Naive thymus-derived CD8-positive, alpha-beta T cell (primary cell): ENCODE measurements around the gene NR1I3. TPM values are rescaled to one million over a fixed set of nuclear protein-coding genes. Genes with fewer than 3 reads are reported as not detected.

Source experiments
- ATAC-seq, 2 donors: fragments of 150-1000 bp; cut with Tn5 transposase in 1 of 2; sonication (Bioruptor Pico), chemical (Tn5 transposase) in 1 of 2; 1 replicate in 1 of 2; 2 replicates in 1 of 2; pipeline ENCODE4 v1.10.0; 2021; ENCODE audit warnings: mild to moderate bottlenecking in 2 of 2, moderate library complexity in 2 of 2
- POLR2A ChIA-PET: fragments of 350-600 bp; sonication (Branson Sonifier 250); formaldehyde crosslinking; loops from one replicate; lab custom pipeline; 2021; ENCODE audit warnings: antibody characterized with exemption; lab: Charles Lee
- DNase-seq, 10 donors: peaks; one replicate each; pipeline versions ENCODE4 v3.0.0 to v3.0.0-alpha.2; 2020 to 2022
- H3K27ac Mint-ChIP-seq, 10 donors: one replicate each; pipeline ENCODE4 v1.8.0; 2020 to 2022; ENCODE audit warnings: mild to moderate bottlenecking in 10 of 10, mixed read lengths in 10 of 10, moderate library complexity in 4 of 10, inconsistent platforms in 1 of 10
- H3K27me3 Mint-ChIP-seq, 5 donors: one replicate each; pipeline ENCODE4 v1.8.0; 2021 to 2022; ENCODE audit warnings: mixed read lengths in 5 of 5
- H3K36me3 Mint-ChIP-seq, 3 donors: one replicate each; pipeline ENCODE4 v1.8.0; 2020 to 2022; ENCODE audit warnings: mixed read lengths in 3 of 3, mild to moderate bottlenecking in 2 of 3, inconsistent platforms in 1 of 3
- H3K4me1 Mint-ChIP-seq, 4 donors: one replicate each; pipeline ENCODE4 v1.8.0; 2021 to 2022; ENCODE audit warnings: mixed read lengths in 4 of 4
- H3K4me3 Mint-ChIP-seq, 10 donors: one replicate each; pipeline ENCODE4 v1.8.0; 2020 to 2022; ENCODE audit warnings: mild to moderate bottlenecking in 10 of 10, mixed read lengths in 10 of 10, moderate library complexity in 6 of 10, inconsistent platforms in 1 of 10
- H3K9me3 Mint-ChIP-seq, 9 donors: one replicate each; pipeline ENCODE4 v1.8.0; 2020 to 2022; ENCODE audit warnings: mixed read lengths in 9 of 9, mild to moderate bottlenecking in 3 of 9, inconsistent platforms in 1 of 9, moderate library complexity in 1 of 9
- polyA plus RNA-seq, 3 donors: library from polyadenylated mRNA; unstranded; fragments of 300-500 nt; fragmentation: Illumina TruSeq; gene quantifications; one replicate each; pipeline ENCODE4 v1.2.3, GENCODE V29; 2021
- total RNA-seq, 8 experiments: library from RNA in 2 of 8; stranded (reverse) in 2 of 8; gene quantifications; one replicate each; pipeline ENCODE4 v1.2.3 and lab custom pipeline; 2021 to 2026

The NR1I3 gene, protein sequence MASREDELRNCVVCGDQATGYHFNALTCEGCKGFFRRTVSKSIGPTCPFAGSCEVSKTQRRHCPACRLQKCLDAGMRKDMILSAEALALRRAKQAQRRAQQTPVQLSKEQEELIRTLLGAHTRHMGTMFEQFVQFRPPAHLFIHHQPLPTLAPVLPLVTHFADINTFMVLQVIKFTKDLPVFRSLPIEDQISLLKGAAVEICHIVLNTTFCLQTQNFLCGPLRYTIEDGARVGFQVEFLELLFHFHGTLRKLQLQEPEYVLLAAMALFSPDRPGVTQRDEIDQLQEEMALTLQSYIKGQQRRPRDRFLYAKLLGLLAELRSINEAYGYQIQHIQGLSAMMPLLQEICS
- total RNA-seq (not detected), polyA plus RNA-seq (under 1 TPM in 1 of 3 donors, not detected in 2; 0.19 TPM), total RNA-seq (lab: John Stamatoyannopoulos, UW) (0 reads per million in 6 experiments)

DNA sequence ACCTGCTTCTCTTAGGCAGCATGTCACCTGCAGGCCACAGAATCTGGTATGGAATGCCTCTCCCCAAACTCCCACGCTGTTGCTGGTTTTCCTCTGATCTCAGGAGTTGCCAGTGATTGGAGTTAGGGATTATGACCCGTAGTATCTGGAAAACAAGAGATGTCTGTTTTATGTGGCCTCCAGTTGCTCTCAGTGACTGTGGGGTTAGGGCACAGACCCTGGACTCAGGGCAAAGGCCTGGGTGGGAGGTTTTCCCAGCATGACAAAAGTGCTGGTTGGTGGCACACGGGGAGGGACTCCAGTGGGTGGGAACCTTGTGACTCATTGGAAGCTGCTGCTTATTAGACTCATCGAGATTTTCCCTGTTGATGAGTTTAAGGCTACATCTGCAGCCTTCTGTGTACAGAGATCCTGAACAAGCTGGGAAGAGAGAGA is at the start of gene NR1I3:
TSS of gene NR1I3 (minus strand) at position 165 of the 435 bp plus-strand sequence. CDS start 1,638 bp downstream, outside the sequence.
- Mint-ChIP-seq H3K4me1 (no peaks in the 10 kb centered on the region), H3K4me3 (no peak within 1 kb of the TSS), H3K9me3 (no peaks in the 10 kb centered on the region), H3K27ac (peak within 1 kb of the TSS in 1 of 10 donors; percentile 78), H3K36me3 (no peaks in the 10 kb centered on the region), H3K27me3 (peaks cover 2 to 9% (median 7%) of the 10 kb centered on the region in 5 donors)
- no peak for ATAC-seq
- no peak for DNase-seq
- POLR2A ChIA-PET: no interaction called here

DNA sequence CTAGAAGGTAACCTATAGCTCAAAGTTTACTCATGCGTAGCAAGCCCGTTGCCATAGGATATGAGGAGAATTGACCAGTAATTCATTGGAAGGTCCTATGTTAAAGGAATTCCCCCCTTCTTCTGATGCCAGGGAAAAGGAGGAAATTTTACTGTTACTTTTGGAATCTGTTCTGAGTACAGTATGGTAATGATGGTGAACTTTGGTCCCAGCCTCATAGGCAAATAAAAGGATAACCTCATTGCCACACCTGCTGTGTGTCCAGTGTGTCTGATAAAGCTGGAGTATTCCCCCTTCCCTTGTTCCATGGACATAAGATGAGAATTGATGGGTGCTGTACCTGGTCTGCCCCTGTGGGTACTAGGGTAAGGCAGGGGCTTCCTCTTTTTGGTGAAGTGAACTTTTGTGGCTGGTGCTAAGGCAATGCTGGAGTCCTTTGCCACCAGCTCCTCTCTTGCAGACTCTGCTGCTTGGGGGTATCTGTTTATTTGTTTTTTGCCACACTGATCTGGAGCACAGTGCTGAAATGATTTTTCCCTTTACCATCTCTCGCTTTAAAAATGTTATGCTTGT is 49.6 kb upstream of the NR1I3 start:
- Mint-ChIP-seq H3K4me1 (peaks cover 2 to 8% (median 4%) of the 10 kb centered on the region in 4 donors), H3K36me3 (peaks cover 0 to 7% (median 4%) of the 10 kb centered on the region in 3 donors), H3K9me3 (no peaks in the 10 kb centered on the region), H3K27ac (no peak overlapping the region), H3K27me3 (peaks cover 0 to 8% (median 2%) of the 10 kb centered on the region in 5 donors), H3K4me3 (no peak overlapping the region)
- no peak for DNase-seq
- no peak for ATAC-seq
- POLR2A ChIA-PET: no interaction called here

DNA sequence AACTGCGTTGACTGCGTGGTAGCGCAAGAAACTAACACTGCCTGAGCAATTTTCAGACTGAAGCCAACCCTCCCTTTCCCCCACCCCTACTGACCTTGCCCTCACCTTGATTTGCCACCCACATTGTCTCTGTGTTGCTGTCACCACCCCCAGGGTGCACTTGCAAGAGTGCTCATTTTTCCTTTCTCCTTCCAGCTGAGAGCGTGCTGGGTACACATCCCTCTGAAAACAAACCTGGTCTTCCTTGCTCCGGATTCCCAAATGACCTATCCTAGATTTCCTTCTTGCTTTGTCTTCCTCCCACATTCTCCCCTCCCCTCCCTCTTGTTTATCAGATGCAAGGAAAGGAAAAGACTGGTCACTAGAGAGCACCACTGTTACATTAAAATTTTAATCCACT is 47.5 kb upstream of the NR1I3 start:
- POLR2A ChIA-PET: no interaction called here
- peaks cover 0 to 5% (median 4%) of the 10 kb centered on the region in 3 donors for H3K36me3 Mint-ChIP-seq
- DNase-seq (no peak), ATAC-seq (no peak)
- peak overlapping the region in 2 of 10 donors; percentile 20 to 84 for H3K27ac Mint-ChIP-seq
- no peak overlapping the region for H3K4me3 Mint-ChIP-seq
- H3K27me3 Mint-ChIP-seq: peaks cover 0 to 8% (median 2%) of the 10 kb centered on the region in 5 donors
- peaks cover 0 to 5% (median 0%) of the 10 kb centered on the region in 4 donors for H3K4me1 Mint-ChIP-seq
- H3K9me3 Mint-ChIP-seq: no peaks in the 10 kb centered on the region

DNA sequence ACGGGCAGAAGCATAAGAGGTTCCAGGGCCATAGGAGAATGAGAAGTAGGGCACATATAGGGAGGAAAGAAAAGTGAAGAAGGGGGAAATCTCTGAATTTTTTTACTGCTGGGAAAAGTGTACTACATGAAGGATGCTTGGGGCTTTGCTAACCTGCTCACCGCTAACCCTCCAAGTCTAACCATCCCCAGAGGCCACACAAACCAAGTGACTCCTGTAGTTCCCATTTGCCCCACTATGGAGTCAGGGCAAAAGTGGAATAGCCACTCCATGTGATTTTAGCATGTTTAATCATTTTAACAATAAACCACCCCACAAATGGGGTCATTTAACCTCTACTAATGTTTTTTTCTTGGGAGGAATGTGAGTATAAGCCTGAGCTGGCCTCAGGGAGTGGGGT is 47.1 kb upstream of the NR1I3 start:
- POLR2A ChIA-PET: no interaction called here
- Mint-ChIP-seq H3K9me3 (no peaks in the 10 kb centered on the region), H3K4me1 (peaks cover 0 to 5% (median 0%) of the 10 kb centered on the region in 4 donors), H3K36me3 (peaks cover 0 to 8% (median 7%) of the 10 kb centered on the region in 3 donors), H3K27me3 (peaks cover 0 to 8% (median 4%) of the 10 kb centered on the region in 5 donors), H3K4me3 (no peak overlapping the region), H3K27ac (no peak overlapping the region)
- ATAC-seq (no peak), DNase-seq (no peak)

DNA sequence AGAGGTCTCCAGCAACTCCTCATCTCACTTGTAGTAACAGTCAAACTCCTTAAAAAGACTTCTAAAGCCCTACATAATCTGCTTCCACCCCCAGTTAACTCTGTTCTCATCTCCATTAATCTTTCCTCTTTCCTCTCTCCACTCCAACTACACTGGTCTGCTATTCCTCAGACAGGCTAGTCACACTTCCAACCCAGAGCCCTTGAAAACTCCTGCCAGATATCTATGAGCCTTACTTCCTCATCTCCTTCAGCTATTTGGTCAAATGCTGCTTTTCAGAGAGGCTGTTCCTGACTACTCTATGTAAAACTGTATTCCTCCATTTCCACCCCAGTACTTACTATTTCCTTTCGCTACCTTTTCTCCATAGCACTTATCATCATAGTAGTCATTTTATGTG is 45.0 kb upstream of the NR1I3 start:
- H3K27ac Mint-ChIP-seq: no peak overlapping the region
- H3K27me3 Mint-ChIP-seq: peaks cover 0 to 8% (median 5%) of the 10 kb centered on the region in 5 donors
- POLR2A ChIA-PET: interaction anchor here (1.0 kb wide), 1 partner anchor 12 kb away, joined by 4 read pairs; no protein-coding TSS in a partner anchor
- no peak for ATAC-seq
- no peak overlapping the region for H3K4me3 Mint-ChIP-seq
- H3K4me1 Mint-ChIP-seq: peaks cover 0 to 5% (median 0%) of the 10 kb centered on the region in 4 donors
- no peak for DNase-seq
- no peaks in the 10 kb centered on the region for H3K9me3 Mint-ChIP-seq
- peaks cover 0 to 10% (median 9%) of the 10 kb centered on the region in 3 donors for H3K36me3 Mint-ChIP-seq

DNA sequence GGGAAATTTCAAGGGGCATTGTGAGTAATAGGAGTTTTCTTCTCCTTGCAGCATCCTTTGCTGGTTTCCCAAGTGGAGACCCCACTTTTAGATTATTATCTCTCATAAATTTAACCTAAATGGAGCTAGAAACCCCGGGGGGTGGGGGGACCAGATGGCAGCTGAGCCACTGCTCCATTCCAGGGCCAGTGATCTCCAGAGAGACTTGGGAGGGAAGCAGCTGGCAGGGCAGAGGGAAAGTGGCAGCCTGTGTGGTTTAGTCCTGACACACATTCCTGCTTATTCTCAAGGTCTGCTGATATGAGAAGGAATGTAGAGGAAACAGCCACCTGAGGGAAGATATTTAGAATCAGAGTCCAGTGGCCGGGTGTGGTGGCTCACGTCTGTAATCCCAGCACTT is 36.9 kb upstream of the NR1I3 start:
- DNase-seq: no peak
- Mint-ChIP-seq H3K4me3 (no peak overlapping the region), H3K27me3 (peaks cover 0 to 17% (median 12%) of the 10 kb centered on the region in 5 donors), H3K4me1 (peaks cover 0 to 1% (median 0%) of the 10 kb centered on the region in 4 donors), H3K27ac (peak overlapping the region in 1 of 10 donors; percentile 53), H3K9me3 (no peaks in the 10 kb centered on the region), H3K36me3 (peaks cover 0 to 4% (median 0%) of the 10 kb centered on the region in 3 donors)
- no peak for ATAC-seq
- POLR2A ChIA-PET: no interaction called here

DNA sequence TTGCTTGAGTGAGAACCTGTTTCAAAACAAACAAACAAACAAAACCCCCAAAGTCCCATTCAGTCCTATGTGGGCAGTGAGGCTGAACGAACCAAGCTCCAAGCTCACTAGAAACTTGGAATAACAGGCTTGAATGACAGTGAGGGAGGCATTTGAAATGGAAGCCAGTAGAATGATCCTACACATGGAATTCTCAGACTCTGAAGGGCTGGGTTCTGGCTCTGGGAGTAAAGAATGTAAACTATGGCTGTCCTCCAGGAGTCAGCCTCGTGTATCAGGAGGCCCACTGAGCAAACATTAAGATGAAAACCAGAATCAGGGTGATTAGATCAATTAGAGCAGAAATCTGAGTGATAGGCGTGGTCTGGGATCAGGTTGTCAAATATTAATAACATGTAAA is 35.4 kb upstream of the NR1I3 start:
- H3K4me1 Mint-ChIP-seq: peaks cover 0 to 1% (median 0%) of the 10 kb centered on the region in 4 donors
- H3K27ac Mint-ChIP-seq: no peak overlapping the region
- no peaks in the 10 kb centered on the region for H3K36me3 Mint-ChIP-seq
- peaks cover 0 to 17% (median 12%) of the 10 kb centered on the region in 5 donors for H3K27me3 Mint-ChIP-seq
- no peaks in the 10 kb centered on the region for H3K9me3 Mint-ChIP-seq
- POLR2A ChIA-PET: no interaction called here
- no peak overlapping the region for H3K4me3 Mint-ChIP-seq
- DNase-seq: no peak
- ATAC-seq: no peak

DNA sequence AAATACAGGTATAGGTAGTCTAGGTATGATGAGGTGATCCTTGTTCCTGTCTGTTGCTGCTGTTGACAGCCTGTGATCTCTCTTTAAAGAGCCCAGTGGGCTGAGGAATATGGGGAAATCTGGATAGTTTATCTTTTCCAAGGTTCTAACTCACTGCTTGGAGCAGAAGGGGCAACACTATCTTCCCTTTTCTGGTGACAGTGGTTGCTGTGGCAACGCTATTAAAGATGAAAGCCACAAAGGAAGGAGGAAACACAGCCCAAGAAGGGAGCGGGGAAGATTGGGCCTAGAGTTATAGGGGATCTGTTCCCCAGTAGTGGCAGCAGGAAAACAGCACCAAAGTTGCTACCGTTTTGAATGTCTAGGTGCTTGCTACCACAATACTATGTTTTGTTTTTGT is 29.3 kb upstream of the NR1I3 start:
- H3K27ac Mint-ChIP-seq: no peak overlapping the region
- no peak for ATAC-seq
- POLR2A ChIA-PET: no interaction called here
- no peaks in the 10 kb centered on the region for H3K9me3 Mint-ChIP-seq
- H3K4me3 Mint-ChIP-seq: no peak overlapping the region
- no peaks in the 10 kb centered on the region for H3K36me3 Mint-ChIP-seq
- peaks cover 5 to 27% (median 12%) of the 10 kb centered on the region in 5 donors for H3K27me3 Mint-ChIP-seq
- DNase-seq: no peak
- H3K4me1 Mint-ChIP-seq: peaks cover 0 to 8% (median 0%) of the 10 kb centered on the region in 4 donors

DNA sequence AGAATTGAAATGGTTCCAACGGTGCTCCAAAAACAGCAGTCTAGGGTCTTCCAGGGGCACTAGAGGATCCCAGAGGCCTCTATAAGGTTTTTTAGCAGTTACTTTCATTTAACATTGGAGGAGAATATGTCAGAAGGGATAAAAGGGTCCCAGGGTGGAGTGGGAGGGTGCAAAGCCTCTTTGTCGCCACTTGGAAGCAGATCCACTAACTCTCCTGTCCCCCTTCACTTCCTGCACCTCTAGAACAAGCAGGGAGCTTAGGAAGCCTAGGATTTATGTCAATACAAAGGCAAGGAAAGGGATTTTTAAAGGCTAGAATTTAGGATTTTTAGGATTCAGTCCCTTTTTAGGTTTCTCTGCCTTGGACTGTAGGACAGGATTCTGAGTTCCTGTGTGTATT is 28.8 kb upstream of the NR1I3 start:
- no peak for ATAC-seq
- POLR2A ChIA-PET: no interaction called here
- peaks cover 0 to 8% (median 0%) of the 10 kb centered on the region in 4 donors for H3K4me1 Mint-ChIP-seq
- H3K4me3 Mint-ChIP-seq: no peak overlapping the region
- no peaks in the 10 kb centered on the region for H3K36me3 Mint-ChIP-seq
- H3K9me3 Mint-ChIP-seq: no peaks in the 10 kb centered on the region
- H3K27ac Mint-ChIP-seq: no peak overlapping the region
- peaks cover 7 to 32% (median 14%) of the 10 kb centered on the region in 5 donors for H3K27me3 Mint-ChIP-seq
- no peak for DNase-seq

DNA sequence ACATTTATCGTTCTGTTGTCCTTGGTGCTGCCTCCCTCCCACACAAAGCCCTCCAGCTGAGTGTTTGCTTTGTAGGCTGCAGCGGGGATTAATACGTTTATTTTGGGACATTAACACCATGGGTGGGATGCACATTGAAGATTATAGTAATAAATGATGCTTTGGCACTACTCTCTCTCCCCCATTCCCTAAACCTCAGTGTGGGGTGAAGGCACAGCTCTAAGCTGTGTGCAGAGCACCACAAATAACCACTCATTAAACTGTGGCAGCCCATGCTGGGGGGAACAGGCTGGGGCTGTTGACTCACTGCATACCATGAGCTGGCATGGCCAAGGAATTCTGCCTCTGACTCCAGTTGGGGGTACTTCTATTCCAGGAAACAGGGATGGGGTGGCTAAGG is 28.2 kb upstream of the NR1I3 start:
- no peak overlapping the region for H3K27ac Mint-ChIP-seq
- POLR2A ChIA-PET: no interaction called here
- DNase-seq (no peak), ATAC-seq (no peak)
- no peak overlapping the region for H3K4me3 Mint-ChIP-seq
- peaks cover 10 to 38% (median 20%) of the 10 kb centered on the region in 5 donors for H3K27me3 Mint-ChIP-seq
- peaks cover 0 to 11% (median 3%) of the 10 kb centered on the region in 4 donors for H3K4me1 Mint-ChIP-seq
- no peaks in the 10 kb centered on the region for H3K36me3 Mint-ChIP-seq
- H3K9me3 Mint-ChIP-seq: no peaks in the 10 kb centered on the region

DNA sequence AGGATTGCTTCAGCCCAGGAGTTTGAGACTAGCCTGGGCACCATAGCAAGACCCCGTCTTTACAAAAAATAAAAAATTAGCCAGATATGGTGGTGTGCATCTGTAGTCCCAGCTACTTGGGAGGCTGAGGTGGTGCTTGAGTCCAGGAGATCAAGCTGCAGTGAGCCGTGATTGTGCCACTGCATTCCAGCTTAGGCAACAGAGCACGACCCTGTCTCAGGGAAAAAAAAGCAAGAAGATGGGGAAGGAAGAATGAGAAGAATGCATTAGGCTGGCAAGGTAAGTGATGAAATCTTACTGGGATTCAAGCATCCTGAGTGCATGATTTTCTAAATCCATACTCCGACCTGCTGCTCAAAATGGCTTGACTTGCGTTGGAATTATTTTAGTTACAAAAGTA is 27.3 kb upstream of the NR1I3 start:
- no peaks in the 10 kb centered on the region for H3K9me3 Mint-ChIP-seq
- peaks cover under 1 to 14% (median 9%) of the 10 kb centered on the region in 4 donors for H3K4me1 Mint-ChIP-seq
- no peak overlapping the region for H3K27ac Mint-ChIP-seq
- POLR2A ChIA-PET: interaction anchor here (0.6 kb wide), 1 partner anchor 119 kb away, joined by 3 read pairs; no protein-coding TSS in a partner anchor
- no peak for DNase-seq
- H3K27me3 Mint-ChIP-seq: peaks cover 11 to 47% (median 26%) of the 10 kb centered on the region in 5 donors
- no peak overlapping the region for H3K4me3 Mint-ChIP-seq
- no peak for ATAC-seq
- no peaks in the 10 kb centered on the region for H3K36me3 Mint-ChIP-seq

DNA sequence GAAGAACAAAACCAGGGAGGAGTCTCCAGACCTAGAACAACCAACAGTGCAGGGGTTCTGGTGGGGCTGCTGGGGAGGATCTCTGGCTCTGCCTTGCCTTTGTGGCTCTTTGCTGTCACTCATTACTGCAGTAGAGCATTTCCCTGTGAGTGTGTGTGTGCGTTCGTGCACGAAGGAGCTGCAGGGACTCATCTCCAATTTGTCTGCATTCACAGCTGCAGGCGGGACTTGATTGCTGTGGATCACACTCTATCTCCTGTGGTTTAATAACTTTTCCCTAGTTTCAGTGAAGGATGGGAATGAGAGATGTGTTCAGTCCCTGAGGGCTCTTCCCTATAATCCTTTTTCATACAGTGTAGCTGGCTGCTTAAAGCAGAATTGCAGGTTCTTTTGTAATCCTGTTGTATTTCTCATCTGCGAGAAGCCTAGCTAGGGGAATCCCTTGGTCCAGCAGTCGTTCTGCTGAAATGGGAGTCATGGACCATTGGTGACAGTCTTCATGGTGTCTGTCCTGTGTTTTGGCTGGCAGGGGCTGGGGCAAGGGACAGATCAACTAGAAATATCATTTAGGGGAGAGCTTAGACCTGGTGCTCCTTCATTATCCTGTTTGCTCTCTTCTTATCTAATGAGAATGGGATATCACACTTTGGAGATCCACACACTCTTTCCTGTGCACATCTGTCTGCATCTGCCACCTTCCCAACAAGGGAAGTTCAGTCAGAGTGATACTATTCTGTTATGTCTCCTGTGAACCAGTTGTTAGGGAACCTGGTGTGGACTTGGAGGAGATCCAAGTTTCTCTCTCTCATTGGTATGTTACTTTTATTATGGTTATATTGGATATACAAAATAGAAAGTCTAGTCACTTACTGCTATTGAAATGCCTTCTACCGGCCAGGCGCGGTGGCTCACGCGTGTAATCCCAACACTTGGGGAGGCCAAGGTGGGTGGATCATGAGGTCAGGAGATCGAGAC is 23.5 kb upstream of the NR1I3 start:
- no peak for ATAC-seq

More for the DNA sequence above, 23.5 kb upstream of the NR1I3 start:
- Mint-ChIP-seq H3K27me3 (peaks cover 28 to 74% (median 56%) of the 10 kb centered on the region in 5 donors), H3K4me1 (peaks cover 11 to 37% (median 24%) of the 10 kb centered on the region in 4 donors), H3K27ac (no peak overlapping the region), H3K9me3 (peaks cover 0 to 22% (median 10%) of the 10 kb centered on the region in 9 donors), H3K4me3 (no peak overlapping the region), H3K36me3 (peaks cover 9 to 19% (median 15%) of the 10 kb centered on the region in 3 donors)
- DNase-seq: no peak
- POLR2A ChIA-PET: interaction anchor here (0.5 kb wide), 1 partner anchor 11 kb away, joined by 6 read pairs; no protein-coding TSS in a partner anchor
